HG03460 (cell line): Measurements from ENCODE around the gene KRT84.
"Not testable (repeated sequence)": the region's sequence is repeated elsewhere in the genome, so short reads cannot be mapped to it uniquely, and the experiment has no call there.

ENCODE experiments used
- ATAC-seq: cut with Tn5 transposase; IDR thresholded peaks from one replicate; pipeline ENCODE4 v1.9.1; 2021; ENCODE audit not compliant: unreplicated experiment

The KRT84 gene

GRCh38 chr12:52411815-52412214 is 26.4 kb upstream of the KRT84 start:
- no peak for ATAC-seq

GRCh38 chr12:52410589-52411248 is 25.3 kb upstream of the KRT84 start:
- ATAC-seq: not testable (repeated sequence)

DNA sequence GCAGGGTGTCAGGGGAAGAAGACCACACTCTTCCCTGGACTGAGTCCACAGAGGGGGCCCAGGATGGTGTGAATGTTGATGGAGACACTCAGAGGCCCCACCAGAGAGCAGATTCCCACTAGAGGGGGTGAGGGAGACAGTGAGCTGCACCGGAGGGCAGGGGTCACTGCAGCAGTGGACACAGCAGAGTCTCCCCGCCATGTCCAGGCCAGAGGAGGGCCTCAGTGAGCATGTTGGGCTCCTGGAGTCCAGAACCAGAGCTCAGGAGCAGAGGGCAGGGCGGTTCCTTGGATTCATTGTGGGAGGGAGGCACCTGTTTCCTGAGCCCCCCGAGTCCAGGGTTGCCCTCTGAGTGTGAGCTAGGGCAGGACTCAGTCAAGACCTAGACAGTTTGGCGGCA is 22.5 kb upstream of the KRT84 start:
- no peak for ATAC-seq

GRCh38 chr12:52405922-52406385 is 20.5 kb upstream of the KRT84 start, which contains the start of gene KRT82:
TSS of gene KRT82 (minus strand) at chr12:52406335. CDS start at chr12:52406277, 58 bp downstream.
- ATAC-seq: no peak

DNA sequence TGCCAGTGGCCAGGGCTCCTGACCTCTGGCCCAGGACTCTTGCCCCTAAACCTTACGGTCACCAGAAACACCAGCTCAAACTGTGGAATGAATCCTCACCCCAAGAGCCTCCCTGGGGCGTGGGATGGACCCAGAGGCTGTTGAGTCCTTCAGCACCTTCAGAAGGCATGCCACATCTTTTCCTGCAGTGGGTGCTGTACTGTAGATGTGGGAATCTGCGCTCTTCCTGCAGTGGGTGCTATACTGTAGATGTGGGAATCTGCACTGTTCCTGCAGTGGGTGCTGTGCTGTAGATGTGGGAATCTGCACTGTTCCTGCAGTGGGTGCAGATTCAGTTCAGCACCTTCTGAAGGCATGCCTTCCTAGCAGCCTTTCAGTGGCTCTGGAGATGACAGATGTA is 19.5 kb upstream of the KRT84 start:
- ATAC-seq: no peak

GRCh38 chr12:52403561-52403960 is 18.1 kb upstream of the KRT84 start:
- no peak for ATAC-seq

- no peak for ATAC-seq
Measured at GRCh38 chr12:52402873-52403540, 17.6 kb upstream of the KRT84 start.

DNA sequence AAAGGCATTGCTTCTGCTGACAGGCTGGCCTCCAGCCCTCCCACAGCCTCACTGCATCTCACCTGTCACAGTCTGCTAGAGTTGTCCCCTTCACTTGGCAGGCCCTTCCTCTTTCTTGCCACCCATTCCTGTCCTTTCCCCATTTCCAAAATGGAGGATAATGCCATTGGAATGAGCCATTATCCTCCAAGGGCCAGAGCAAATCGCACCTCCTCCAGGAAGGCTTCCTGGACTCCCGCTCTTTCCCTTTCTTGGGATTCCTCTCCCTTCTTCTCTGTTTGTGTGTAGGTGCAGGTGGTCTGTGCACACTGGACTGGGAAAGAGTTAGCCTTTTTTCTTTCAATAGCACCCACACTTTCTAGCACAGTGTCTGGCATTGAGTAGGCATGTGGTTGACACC is 16.9 kb upstream of the KRT84 start:
- no peak for ATAC-seq

DNA sequence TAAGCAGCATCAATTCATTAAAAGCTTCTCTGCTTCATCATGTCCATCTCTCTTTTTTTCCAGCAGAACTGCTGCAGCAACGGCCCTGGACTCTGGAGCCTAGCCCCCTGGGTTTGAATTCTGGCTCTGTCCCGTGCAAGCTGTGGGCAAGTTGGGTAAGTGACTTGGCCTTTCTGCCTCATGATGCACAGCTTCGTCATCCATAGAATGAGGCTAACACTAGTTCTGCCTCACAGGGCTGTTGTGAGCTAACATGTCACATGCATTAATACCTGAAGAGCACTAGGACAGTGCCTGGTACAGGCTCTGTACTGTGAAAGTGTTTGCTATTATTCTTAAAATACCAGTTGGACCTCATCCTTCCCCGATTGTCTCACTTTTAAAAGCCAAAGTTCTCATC is 16.5 kb upstream of the KRT84 start:
- ATAC-seq: no peak

GRCh38 chr12:52401526-52401925 is 16.1 kb upstream of the KRT84 start:
- ATAC-seq: no peak

DNA sequence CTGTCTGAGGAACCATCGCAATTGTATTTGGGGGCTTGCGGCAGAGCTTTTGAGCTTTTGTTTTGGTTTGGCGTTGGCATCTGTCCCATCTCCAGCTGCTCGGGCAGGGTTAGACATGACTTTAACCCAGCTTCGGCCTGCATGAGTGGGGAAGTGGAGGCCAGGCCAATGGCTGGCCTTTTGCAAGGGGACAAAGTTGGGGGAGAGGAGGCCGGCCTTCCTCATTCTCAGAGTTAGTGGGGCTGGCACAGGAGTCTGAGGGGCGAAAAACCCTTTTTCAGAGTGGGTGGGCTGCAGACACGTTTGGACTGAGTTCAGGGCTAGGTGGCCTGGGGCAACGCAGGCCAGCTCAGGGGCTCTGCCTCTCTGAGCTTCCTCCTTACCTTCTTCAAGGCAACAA is 15.5 kb upstream of the KRT84 start:
- no peak for ATAC-seq

- ATAC-seq: no peak
Measured at GRCh38 chr12:52399756-52400155, 14.3 kb upstream of the KRT84 start.

DNA sequence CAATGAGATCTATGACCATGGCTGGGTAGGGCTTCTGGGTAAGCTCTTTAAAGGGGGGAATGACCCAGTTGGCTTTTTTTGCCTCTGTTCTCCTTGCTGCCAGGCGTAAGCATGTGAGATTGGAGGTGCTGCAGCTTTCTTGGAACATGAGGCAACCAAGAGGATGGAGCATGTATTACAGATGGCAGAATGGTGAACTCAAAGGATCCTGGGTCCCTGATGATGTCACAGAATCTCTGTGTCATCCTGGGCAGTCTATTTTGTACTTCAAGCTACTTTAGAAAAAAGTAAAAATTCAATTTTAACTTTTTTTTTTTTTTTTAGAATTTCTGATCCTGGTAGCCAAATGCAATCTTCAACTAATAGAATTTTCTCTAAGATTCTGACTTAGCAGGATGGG is 12.7 kb upstream of the KRT84 start:
- ATAC-seq: no peak

GRCh38 chr12:52396656-52397055 is 11.2 kb upstream of the KRT84 start:
- no peak for ATAC-seq

DNA sequence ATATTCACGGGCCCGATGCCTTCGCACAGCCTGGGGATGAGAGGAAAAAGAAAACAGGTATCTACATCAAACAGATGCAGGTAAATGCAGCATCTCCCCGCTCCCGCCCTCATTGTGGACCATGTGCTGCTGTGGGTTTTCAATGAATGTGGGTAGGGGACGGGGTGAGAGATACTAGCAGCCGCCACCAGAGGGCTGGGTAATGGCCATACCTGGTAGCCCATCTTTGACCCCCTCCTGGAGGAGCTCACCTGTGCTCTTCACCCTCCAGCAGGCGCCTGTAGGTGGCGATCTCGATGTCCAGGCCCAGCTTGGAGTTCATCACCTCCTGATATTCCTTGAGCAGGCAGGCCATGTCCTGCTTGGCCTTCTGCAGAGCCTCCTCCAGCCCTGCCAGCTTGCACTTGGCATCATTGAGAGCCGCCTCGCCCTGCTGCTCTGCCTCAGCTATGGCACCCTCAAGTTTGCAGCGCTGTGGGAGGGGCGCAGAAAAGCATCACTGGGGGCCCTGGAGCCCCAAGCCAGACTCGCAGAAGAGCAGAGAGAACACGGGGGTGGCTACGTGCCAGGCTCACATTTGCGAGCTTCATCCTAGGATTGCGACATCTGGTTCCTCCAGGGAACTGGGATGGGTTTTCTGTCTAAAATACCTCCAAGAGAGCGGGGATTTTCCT is 10.4 kb upstream of the KRT84 start:
- no peak for ATAC-seq

- ATAC-seq: no peak
Measured at GRCh38 chr12:52394836-52395405, 9.5 kb upstream of the KRT84 start.

GRCh38 chr12:52392465-52393007 is 7.1 kb upstream of the KRT84 start:
- ATAC-seq: no peak

DNA sequence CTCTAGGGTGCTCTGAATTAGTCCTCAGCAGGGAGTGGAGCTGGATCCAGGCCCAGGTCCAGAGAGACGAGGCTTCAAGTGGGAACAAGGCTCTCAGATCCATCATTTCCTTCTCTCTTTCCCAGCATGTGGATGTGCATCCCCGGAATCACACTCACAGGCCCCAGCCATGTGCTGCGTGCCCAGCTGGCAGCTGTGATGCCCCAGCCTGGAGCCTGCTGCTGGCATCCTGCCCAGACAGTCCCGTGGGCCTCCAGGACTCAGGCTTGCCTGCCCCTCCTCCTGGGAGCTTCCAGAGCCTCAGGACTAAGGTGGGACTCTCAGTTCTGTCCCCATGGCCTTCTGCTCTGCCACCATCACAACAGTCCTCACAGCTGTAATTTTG is 6.2 kb upstream of the KRT84 start:
- ATAC-seq: no peak

DNA sequence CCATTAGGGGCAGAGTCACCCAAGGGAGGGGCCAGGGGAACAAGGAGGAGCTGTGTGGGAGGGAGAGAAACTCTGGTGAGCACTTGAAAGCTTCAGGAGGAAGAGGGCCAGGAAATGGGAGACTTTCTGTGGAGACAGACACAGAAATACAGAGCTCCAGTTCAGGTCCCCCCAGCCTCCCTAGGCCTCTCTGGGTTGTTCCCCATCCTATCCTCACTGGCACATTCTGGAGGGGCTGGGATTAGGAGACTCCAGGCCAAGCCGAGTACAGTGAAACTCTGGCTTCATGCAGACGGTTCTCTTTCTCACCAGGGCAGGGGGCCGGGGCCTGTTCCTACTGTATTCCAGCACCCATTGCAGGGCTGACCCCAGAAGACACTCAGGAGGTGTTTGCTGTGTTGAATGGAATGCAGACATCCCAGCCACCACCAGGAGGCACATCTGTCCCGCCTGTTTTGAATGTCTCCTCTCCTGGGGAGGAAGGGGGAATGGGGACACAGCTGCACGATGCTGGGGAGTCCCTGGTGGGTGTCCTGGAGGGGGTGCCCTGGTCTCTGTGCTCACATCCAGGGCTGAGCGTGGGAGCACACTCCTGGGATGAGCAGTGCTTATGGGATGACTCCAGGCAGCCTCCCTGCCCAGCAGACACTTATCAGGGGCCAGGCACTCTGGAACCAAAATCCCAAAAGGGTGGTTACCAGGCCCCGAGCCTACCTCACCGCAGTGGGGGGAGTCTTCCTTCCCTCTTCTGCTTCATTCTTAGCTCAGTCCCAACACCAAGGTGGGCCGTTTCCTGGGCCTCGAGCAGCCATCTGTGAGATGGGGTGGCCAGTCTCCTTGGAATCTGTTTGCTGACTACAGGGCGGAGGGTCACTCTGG is 5.5 kb upstream of the KRT84 start:
- no peak for ATAC-seq
